ENCODE data around the gene RIMKLB.

RIMKLB gene, protein sequence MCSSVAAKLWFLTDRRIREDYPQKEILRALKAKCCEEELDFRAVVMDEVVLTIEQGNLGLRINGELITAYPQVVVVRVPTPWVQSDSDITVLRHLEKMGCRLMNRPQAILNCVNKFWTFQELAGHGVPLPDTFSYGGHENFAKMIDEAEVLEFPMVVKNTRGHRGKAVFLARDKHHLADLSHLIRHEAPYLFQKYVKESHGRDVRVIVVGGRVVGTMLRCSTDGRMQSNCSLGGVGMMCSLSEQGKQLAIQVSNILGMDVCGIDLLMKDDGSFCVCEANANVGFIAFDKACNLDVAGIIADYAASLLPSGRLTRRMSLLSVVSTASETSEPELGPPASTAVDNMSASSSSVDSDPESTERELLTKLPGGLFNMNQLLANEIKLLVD

GRCh38 chr12:8697476-8698131 is at the start of gene RIMKLB:
Gene RIMKLB (plus strand): TSS chr12:8697991. CDS start chr12:8713867, 15,876 bp downstream.
- peak; percentile 62 for DNase-seq (ENCODE audit: low read depth)

GRCh38 chr12:8648576-8649205 is 49.1 kb upstream of the RIMKLB start:
- DNase-seq (ENCODE audit: low read depth) = peak; percentile 40

DNA sequence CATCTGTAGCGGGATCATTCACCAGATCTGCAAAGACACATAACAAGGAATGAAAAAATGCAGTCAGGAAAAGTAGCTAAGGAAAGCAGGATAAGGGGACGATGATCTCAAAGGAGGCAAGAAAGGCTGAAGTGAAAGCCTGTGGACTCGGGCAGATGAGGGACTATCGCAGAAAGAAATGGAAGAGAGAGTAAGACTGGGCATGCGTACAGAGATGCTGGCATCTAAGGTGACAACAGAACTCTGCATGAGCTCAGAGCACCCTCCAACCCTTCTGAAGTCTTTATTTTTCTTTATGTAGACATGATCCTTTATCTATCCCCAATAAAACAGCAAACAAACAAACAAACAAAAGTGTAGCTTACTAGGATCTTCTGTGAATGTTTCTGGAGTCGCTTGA is 42.4 kb upstream of the RIMKLB start:
- no peak for DNase-seq (ENCODE audit: low read depth)

DNA sequence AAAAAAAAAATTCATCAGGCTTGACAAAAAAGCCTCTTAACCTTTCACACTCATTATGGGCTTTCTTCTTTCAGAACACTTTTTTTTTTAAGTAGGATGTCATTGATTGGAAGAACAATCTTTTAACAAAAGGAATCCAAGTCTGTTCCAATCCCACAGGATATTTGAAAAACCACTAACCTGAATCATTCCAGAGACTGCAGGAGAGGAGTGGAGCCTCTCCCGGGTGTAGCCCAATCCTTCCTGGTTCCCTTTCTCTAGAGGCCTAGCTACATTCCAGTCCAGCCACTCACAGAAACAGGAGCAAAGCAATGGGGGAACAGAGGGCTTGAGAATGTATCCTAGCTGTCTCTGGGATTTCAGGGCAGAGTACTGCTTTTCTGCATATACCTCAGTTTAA is 39.4 kb upstream of the RIMKLB start:
- no peak for DNase-seq (ENCODE audit: low read depth)

GRCh38 chr12:8661016-8661415 is 36.8 kb upstream of the RIMKLB start:
- no peak for DNase-seq (ENCODE audit: low read depth)

GRCh38 chr12:8661751-8662150 is 36.0 kb upstream of the RIMKLB start:
- DNase-seq (ENCODE audit: low read depth) = no peak

GRCh38 chr12:8662593-8662992 is 35.2 kb upstream of the RIMKLB start, which contains the start of gene MFAP5:
Gene MFAP5 (minus strand): TSS chr12:8662826. CDS start chr12:8662104, 722 bp downstream.
- DNase-seq (ENCODE audit: low read depth) = no peak

- DNase-seq (ENCODE audit: low read depth) = no peak
Observed at GRCh38 chr12:8664228-8664913, 33.4 kb upstream of the RIMKLB start.

DNA sequence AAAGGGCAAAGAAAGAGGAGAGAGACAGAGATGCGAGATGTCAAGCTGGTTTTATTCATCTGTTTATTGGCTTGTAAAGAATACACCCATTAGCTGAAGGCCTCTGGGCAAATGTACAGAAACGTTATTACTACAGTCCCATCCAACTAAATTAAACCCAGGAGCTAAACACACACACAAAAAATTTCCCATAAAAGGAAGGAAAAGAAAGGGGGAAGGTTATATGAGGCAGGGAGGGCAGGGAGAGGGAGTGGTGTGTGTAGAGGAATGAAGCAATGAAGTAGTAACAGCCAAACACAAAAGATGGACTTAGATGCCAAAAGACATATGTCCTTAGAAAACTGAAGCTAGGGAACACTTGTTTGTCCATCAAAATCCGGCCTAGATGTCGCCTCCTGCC is 32.0 kb upstream of the RIMKLB start:
- DNase-seq (ENCODE audit: low read depth) = no peak

GRCh38 chr12:8667270-8667669 is 30.5 kb upstream of the RIMKLB start:
- DNase-seq (ENCODE audit: low read depth) = no peak

DNA sequence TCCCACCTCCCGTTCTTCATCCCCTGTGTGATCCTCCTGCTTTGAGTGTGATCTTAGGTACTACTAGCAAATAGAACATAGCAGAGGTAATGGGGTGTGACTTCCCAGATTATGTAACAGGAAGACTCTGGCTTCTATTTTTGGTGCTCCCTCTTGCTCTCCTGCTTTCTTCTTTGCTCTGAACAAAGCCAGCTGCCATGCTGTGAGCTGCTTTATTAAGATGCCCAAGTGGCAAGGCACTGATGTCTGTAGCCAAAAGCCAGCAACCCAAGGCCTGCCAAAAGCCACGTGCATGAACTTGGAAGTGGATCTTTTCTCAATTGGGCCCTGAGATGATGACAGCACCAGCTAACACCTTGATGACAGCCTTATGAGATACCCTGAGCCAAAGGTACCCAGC is 29.4 kb upstream of the RIMKLB start:
- no peak for DNase-seq (ENCODE audit: low read depth)

DNA sequence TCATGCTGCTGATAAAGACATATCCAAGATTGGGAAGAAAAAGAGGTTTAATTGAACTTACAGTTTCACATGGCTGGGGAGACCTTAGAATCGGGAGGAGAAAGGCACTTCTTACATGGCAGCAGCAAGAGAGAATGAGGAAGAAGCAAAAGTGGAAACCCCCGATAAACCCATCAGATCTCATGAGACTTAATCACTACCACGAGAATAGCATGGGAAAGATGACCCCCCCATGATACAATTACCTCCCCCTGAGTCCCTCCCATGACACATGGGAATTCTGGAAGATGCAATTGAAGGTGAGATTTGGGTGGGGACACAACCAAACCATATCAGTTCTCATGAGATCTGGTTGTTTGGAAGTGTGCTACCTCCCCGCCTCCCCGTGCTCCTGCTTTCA is 25.4 kb upstream of the RIMKLB start:
- DNase-seq (ENCODE audit: low read depth) = no peak

DNA sequence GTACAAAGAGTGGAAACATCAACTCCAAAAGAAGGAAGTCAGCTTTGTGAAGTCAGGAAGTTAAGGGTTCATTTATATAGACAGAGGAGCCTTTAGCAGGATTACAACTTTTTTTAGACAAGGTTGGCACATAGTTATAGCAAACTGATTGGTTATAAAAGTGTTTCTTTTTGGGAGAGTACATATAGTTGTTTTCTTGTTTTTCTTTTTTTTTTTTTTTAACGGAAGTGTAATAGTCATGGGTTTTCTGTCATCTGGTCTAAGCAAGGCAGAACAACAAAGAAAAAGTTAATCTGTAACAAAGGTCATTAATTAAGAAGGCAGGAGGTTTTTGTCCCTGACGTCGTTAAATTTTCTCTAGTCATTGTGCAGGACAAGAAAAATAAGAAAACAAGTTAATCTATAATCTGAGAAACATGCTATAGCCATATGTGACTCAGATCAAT is 22.2 kb upstream of the RIMKLB start:
- no peak for DNase-seq (ENCODE audit: low read depth)

DNA sequence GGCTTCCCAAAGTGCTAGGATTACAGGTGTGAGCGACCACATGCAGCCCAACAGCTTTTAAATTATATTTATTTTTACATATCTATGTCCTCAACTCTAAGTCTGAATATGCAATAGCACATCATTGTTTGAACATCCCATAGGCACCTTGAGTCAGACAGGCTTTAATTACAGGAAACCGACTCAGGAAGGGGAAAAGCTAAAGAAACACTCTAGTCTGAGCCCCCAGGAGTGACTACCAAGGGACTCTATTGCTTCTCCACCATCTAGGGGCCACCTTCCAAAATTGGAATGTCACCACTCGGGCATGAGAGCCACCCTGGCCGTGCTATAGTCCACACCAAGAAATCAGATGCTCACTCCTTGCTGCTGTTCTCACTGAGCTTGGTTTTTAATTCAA is 21.1 kb upstream of the RIMKLB start:
- no peak for DNase-seq (ENCODE audit: low read depth)

- no peak for DNase-seq (ENCODE audit: low read depth)
Observed at GRCh38 chr12:8677362-8677761, 20.4 kb upstream of the RIMKLB start.

DNA sequence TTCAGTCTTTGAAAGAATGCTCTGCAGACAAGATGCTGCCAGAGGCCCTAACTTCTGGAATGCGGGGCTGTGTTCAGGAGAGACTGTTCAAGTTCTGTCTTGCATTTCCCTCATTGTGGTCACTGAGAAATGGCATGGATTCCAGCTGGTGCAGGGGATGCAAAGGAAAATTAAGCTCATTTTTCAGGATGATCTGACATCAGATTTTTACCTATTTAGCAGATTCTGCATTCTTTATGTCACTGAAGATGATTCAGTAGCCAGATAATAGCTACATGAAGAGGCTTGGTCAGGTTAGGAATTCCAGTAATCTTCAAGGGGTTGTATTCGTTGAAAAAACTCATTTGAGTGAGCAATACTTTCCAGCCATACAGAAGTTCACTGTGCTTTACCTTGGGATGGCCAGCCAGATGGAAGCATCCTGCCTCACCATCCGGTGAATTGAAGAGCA is 19.1 kb upstream of the RIMKLB start:
- no peak for DNase-seq (ENCODE audit: low read depth)

DNA sequence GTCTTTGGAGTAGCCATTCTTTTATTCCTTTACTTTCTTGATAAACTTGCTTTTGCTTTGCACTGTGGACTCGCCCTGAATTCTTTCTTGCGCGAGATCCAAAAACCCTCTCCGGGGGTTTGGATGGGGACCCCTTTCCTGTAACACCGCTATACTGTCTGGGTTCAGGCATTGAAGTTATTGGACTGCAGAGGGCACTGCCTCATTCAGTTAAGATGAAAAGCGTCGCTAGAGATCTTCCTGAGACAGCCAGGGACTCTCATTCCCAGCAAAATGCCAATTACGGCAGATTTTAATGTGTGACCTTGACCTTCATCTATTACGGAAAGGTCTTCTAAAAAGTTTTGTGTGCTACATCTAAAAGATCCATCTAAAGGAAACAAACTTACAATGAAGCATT is 17.3 kb upstream of the RIMKLB start:
- no peak for DNase-seq (ENCODE audit: low read depth)

GRCh38 chr12:8681129-8681884 is 16.5 kb upstream of the RIMKLB start:
- DNase-seq (ENCODE audit: low read depth) = no peak

DNA sequence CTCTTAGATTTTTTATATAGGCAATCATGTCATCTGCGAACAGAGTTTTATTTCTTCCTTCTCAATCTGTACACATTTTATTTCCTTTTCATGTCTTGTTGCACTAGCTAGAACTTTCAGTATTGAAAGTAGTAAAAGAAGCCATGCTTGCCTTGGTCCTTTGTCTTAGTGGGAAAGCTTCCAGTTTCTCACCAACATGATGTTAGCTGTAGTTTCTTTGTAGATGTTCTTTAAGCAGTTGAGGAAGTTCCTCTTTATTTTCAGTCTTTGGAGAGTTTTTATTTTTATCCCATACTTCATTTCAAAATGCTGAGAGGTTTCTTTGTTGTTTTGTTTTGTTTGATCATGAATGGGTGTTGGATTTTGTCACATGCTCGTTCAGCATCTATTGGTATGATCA is 12.7 kb upstream of the RIMKLB start:
- DNase-seq (ENCODE audit: low read depth) = no peak

- DNase-seq (ENCODE audit: low read depth) = no peak
Observed at GRCh38 chr12:8687846-8688601, 9.8 kb upstream of the RIMKLB start.

DNA sequence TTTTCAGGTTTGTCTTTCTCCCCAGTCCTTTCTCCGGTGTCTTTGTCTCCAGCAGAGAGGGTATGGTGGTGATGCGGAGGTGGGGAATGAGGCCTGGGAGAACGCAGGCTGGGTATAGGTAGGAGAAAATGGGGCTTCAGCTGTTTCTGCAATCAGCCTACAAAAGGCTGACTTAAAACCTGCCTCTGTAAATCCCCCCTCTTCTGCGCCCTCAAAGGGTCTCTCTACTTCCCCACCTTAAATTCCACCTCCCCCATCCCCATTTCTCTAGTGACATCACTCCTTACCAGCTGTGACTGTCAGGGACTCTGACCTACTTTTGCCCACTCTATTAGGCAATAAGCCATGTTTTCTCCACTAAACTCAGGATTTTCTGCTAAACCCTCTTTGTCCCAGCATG is 8.1 kb upstream of the RIMKLB start:
- DNase-seq (ENCODE audit: low read depth) = no peak

All from activated gamma-delta T cell treated with anti-CD3 and anti-CD28 coated beads, Interleukin-2, amount 50 U/mL, for 16 hours (primary cell).